Putamen (tissue), 1 donor: ENCODE results near the gene TIMP4.

Experiments
- DNase-seq: peaks from one replicate; pipeline ENCODE4 v3.0.0-alpha.2; 2016; ENCODE audit warnings: low spot score

Gene TIMP4

DNA sequence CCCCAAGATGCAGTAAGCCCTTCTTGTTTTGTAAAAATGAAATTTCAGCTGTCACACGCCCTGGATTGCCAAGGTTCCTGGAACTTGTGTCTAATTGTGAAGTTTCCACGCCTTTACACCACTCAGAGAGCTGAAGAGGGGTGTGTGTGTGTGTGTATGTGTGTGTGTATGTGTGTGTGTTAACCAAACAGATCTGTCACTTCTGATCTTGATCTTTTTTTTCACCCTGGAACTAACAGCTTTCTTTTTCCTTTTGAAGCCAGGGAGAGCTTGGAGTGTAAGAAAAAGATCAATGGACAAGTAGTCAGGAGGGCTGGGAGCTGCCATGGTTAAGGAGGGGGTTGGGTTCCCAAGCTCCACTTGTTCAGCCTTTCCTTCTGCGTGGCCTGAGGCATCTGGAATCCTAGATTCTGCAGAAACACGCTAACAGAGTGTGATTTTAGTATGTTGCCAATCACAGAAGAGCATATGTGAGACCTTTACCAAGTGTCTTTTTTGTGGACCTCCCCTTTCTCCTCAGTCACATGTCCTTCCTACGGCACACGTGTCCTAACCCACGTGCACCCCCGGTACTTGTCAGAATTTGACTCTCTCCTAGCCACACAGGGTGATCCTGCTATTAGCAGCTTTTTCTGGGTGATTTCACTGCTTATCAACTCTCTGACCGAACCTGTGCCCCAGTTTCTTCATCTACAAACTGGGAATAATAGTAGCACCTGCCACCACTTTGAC, 11.5 kb downstream of the TIMP4 start:
- DNase-seq = no peak

DNA sequence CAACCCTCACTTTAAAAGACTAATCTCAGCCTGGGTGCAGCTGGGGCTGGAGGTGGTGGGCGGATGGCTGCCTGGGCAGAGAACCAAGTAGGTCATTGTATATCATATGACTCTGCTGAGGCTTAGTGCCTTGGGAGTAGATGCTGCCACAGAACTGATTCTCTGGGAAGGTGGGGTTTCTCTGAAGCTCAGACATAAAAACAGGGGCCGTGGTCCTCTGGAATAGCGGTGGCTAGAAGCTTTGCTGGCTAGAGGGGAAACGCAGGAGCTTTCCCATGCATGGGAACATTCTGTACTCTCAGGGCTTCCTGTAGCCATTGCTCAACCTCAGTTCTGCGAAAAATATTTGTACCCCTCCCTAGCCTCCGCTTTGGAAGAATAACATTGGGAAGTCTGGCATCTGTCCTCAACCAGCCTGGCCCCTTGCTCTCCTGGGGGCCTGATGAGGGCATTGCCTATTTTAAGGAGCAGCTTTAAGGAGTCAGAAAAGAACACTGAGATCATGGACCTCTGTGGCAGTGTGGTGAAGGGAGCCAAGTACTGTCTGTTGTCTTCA, 14.7 kb downstream of the TIMP4 start:
- DNase-seq = no peak

DNA sequence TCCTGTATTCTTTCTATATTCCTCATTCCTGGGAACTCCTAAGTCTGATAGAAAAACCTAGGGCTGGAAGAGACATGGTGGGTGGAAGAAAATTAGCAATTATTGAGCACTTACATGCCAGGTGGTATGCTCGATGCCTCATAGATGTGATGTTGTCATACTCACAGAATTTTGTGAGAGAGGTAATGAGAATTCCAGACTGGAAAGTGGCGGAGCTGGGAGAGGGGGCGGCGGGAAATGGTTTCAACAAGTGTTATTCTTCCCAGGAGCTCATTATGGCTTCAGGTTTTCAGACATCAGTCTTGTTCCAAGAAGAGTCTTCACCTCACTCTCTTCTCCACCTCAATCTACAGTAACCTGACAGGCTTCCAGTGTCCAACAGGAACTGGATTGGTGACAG, 16.2 kb downstream of the TIMP4 start:
- peak; percentile 63 for DNase-seq

DNA sequence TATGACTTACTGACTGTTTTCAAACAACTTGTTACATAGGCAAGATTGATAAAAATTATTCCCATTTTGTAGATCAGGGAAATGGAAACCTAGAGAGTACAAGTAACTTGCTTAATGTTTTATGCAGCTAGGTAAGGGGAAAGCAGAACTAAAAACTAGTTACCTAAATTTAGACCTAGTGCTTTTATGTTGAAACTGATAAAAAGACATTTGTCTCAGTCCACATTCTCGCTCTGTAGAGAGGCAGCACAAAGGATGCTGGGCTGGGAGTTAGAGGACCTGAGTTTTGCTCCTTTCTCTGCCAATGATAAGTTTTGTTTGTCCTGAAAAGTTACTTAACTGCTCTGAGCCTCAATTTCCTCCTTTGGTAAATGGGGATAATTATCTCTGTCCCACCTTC, 17.4 kb downstream of the TIMP4 start:
- DNase-seq = no peak

DNA sequence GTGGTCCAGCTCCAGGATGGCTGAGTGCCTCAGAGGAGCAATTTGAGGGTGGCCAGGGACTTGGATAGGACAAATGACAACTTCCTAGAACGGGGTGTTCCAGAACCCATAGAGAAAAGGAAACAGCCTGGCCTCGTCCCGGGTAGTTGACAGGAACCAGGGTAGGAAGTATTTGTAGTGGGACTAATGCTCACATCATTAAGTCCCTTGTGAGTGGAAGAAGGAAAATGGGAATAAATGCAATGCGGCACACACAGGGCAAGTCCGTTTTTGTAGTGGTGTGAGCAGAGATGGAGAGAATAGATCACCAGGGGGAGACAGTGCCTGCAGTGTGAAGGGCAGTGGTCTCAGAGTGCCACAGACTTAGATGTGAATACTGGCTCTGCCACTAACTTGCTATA, 19.6 kb downstream of the TIMP4 start:
- no peak for DNase-seq

DNA sequence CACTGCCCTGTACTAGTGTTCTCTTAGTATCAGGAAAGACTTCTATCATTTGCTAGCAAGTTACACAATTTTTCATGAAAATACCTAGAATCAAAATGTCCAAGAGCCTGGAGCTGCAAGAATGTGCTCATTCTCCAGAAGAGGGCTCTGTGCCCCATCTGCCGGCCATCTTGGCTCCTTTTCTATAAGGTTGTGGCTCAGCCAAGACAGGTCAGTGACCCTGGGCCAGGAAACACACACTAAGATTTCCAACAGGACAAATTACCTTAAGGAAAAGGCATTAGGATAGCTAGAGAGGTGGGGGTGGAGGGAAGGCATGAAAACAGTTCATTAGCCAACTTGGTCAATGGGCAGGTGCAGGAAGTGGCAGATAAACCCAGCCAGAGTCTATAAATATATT, 20.7 kb downstream of the TIMP4 start:
- no peak for DNase-seq

DNA sequence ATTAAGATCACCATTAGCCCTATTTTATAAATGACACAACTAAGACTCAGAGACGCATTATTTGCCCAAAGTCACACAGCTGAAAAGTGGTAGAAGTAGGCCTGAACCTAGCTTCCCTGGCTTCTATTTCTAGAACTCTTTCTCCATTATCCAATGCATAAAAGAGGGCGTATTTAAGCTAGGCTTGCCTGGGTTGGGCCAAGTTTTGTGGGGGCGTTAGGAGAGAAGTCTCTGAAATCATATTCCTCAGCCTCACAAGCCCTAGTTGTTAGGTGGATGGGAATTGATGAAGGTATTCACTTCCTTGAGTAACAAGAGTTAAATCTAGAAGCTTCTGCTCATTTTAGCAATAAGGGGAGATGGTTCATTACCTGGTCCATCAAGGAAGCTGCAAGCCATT, 22.3 kb downstream of the TIMP4 start:
- no peak for DNase-seq

DNA sequence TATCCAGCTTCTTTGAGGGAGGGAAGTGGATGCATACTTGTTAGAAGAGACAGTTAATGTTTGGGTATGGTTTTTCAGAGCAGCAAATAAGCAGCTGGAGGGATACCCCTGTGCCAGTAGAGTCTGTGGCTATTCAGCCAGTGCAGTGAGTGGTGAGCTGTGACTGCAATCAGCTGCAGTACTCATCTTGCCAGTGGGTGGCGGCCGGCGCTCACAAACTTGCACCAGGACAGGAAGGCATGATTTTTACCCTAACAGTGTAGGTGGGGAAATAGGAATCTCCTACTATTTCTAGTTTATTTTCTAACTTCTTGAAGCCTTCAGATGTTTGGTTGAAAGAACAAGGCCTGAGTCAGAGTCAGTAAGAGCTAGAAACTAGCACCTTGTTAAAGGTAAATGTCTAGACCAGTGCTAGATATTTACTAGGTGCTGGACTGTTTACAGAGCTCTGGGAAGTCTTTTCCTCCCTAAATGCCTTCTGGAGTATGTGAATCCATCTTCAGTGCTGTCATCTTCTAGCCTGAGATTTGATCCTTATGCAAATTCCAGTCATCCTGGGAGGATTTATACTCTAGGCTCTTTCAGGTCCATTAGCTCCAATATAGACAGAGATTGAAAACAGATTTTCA, 23.6 kb downstream of the TIMP4 start:
- no peak for DNase-seq

DNA sequence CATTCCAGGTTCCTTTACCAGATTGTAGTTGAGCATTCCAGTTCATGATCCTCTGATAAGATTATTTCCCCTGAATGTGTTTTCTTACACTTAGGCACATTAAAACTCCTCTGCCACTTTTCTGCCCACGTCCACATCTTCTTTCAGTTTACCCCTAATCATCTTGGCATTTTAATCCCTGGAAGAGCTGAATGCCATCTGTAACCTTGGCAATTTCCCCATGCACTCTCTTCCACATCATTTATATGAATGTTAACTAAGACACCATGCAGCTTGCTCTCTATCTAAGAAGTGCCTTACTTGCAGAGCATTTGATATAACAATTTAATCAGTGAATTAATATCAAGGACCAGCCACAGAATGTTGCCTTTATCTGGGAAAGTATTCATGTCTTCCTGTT, 25.8 kb downstream of the TIMP4 start:
- DNase-seq = peak; percentile 41

DNA sequence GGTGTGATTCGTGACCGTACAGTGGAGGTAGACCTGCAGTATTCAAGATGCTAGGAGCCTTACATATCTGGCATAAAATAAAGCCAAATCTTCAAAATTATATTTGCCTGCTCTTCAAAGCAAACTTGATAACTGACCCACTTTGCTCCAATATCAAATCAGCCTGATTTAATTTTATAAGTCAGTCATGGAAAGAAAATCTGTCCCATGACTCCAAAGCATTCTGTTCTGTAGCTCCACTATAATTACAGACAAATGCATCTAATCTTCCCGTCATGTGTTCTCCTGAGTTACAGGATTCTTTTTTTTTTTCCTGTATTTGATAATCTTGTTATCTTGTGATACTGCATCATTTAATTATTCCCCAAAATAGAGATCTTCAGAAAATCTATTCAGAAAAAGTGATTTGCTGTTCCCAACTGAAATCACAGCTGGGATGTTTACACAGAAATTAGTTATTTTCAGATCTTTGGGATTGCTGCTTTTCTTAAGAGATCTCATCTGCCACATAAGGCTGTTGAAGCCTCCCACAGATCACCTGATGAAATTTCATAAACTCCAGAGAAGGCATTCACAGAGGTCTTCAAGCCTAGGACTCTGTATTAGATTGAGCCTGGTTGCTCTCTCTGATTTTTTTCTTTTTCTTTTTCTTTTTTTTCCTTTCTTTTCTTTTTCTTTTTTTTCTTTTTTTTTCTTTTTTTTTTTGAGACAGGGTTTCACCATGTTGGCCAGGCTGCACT, 27.2 kb downstream of the TIMP4 start:
- DNase-seq = no peak

DNA sequence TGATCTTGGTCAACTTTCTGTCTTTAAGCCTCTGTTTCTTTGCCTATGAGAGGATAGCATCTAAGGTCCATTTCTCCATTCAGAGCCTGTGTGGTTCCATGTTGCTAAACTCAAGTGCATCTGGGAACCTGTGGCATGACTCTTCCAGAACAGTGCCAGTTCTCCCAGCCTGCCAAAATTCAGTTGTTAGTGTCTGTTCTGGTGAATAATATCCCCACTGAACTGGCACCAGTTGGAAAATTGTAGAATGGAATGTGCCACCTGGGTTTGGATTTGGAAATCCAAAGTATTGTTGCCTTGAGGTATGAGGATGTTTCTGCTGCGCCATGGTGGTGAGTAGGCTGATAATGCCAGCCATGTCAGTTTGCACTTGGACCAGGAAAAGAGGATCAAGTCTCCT, 31.3 kb downstream of the TIMP4 start:
- DNase-seq = no peak

DNA sequence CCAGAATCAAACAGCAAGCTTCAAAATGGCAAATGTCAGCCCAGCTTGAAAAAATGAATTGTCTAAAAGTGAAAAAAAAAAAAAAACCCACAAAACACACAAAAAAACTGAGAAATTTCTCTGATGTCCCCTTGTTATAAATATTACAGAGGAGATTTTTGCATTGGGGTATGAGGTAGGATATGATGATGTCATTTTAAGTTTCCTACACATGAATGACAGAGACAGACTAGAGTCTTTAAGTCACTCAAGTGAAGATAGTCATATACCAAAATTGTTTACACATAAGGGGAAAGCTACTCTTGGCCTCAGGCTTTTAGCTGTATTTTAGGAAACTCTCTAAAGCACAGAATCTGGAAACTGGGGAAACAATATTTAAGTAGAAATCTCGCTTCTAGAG, 32.9 kb downstream of the TIMP4 start:
- DNase-seq = no peak

DNA sequence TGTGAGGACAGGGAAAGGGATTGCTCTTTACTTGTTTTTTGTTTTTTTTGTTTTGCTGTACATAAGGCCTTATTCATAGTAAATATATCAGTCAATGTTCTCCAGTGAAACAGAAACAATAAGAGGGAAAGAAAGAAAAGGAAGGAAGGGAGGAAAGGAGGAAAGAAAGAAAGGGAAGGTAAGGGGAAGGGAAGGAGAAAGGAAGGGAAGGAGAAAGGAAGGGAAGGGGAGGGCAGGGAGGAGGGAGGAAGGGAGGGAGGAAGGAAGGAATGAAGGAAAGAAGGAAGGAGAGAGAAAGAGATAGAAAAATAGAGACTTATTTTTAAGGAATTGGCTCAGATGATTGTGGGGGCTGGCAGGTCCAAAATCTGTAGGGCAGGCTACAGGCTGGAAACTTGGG, 37.2 kb downstream of the TIMP4 start:
- no peak for DNase-seq

DNA sequence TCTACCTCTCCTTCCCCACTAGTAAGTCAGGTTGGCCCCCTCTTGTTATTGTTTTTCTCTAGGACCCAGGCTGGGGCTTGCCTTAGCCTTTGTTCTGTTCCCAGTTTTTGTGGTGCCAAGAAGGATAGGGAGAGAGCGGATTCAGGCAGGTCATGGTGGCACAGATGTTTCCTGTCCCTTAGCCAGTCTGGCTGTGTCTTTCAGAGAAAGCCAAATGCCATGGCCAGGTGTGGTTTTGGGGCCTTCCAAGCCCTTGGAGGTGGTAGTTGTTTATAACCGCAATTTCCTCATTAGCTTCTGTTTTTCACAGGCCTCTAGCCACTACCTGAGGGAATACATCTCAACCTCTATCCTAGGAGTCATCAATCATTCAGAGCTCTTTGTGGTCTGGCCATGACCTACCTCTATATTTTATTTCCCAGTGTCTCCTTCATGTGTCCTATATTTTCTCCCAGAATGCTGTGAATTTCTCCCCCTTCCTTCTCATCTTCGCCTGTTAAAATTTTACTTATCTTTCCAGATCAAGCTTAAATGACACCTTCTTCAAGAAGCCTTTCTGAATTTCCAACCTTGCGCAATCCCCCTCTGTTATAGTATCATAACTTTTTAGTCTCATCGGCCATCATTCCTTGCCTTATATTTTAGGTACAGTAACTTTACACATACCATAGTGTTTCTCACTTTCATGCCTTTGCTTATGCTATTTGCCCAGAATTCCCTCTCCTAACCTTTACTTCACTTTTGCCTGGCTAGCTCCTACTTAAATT, 38.2 kb downstream of the TIMP4 start:
- no peak for DNase-seq

DNA sequence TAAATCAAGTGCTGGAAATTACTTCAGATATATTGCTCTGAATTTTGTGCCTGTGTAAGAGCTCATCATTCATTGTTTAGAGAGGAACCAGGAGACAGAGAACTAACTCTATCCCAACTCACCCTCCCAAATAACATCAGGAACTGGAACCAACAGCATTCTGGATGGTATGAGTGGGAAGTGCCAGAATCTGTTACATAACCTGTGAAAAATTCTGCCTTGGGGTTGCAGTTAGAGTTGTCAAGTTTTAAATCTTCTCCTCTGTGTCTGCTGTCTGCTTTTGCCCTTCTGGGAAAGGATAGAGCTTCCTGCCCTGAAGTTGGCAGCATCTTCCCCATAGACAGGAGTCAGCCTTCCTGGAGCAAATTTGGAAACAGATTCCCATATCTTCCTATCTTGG, 41.2 kb downstream of the TIMP4 start:
- DNase-seq = peak; percentile 22

DNA sequence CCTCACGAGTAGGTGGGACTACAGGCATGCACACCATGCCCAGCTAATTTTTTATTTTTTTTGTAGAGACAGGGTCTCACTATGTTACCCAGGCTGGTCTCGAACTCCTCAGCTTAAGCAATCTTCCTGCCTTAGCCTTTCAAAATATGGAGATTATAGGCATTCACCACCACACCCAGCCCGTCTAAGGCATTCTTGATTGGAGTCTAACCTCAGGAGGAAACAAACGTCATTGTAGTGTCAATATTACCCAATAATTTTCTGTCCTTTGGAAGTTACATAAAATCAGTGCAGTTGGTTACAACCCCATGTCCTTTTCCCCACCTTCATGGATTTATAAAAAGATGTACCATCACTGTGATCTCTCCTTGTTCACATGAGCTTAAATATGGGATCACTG, 41.8 kb downstream of the TIMP4 start:
- DNase-seq = no peak

DNA sequence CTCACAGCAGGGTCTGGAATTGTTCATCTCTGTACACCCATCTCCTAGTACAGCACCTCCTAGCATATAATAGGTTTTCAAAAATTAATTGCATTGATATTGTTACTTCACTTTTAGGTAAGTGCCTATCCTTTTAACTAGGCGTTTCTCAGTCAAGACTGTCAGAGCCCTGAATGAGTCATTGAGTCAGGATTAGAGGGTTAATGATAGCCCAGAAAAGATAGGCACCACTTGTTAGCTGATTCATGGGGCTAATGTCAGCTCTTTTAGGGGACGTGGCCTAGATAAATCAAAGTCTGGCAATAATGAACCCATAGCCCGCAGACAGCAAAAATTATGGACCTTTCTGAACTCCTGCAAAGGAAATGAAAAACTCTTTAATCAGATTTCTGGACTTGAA, 42.9 kb downstream of the TIMP4 start:
- DNase-seq = no peak

DNA sequence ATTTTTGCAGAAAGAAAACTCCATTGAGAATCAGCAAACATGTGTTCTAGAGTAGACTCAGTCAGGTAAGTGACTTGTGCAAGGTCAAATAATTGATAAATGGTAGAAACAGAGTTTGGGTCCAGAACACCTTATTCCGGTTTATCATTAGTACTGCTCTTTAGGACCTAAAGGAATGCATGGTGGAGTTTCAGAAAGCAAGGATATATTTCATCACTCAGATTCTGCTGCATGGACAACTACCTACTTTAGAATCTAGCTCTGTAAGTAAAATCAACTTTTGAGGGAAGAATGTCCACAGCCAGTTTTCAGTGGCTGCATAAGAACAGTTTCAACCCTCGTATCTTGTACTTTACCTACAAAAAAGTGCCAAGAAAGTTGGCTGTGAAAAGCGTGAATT, 43.6 kb downstream of the TIMP4 start:
- no peak for DNase-seq

DNA sequence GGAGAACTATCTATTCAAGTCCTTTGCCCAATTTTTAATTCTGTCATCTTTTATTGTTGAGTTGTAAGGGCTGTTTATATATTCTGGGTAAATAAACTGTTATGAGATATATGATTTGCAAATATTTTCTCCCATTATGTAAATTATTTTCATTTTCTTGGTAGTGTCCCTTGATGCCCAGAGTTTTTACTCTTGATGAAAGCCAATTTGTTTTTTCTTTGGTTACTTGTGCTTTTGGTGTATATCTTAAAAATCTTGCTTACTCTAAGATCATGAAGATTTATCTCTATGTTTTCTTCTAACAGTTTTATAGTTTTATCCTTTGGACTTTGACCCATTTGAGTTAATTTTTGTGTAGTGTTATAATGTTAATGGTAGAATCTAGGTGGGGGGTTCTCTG, 44.5 kb downstream of the TIMP4 start:
- DNase-seq = no peak

DNA sequence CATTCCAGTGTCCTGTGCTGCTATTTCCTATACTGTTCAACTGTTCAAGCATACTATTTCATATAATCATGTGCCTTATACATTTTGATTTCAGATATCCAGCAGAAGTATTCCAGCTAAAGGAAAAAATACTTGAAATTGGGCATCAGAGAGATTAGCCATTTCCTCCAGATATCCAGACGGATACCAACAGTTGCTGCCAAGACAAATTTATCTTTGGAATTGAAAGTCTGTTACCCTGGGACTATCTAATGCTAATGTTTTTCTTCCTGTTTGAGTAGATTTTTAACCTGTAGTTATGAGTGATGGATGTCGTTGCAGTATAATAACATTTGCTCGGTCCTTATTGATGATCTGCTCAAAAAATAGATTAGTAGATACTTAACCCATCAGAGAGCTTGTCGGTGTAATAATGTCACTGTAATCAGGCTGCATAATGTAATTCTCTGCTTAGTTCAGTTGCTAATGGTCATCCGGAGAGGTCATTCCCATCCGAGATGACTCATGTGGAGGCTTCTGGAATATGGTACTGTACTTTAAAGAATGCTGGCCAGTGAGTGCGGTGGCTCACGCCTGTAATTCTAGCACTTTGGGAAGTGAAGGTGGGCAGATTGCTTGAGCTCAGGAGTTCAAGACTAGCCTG, 51.5 kb downstream of the TIMP4 start:
- DNase-seq = no peak
